Endometrial microvascular endothelial cells (primary cell): ENCODE data around the gene MAP7D3. TPM values are rescaled to one million over a fixed set of nuclear protein-coding genes. Genes with fewer than 3 reads are reported as not detected.

Experiments used
- in situ Hi-C: cut with HindIII; loops from 2 replicates; pipeline ENCODE4 v1.10.0; 2017; ENCODE audit warnings: low sequenced_read_pairs, low pct_unique_long_range_greater_than_20kb; ENCODE audit errors: inconsistent ontology term
- total RNA-seq: library from RNA; depleted of rRNA; stranded (reverse); fragments of >200 nt; gene quantifications from one replicate; pipeline ENCODE4 v1.2.3, GENCODE V29; 2015; ENCODE audit errors: inconsistent ontology term

The MAP7D3 gene
- total RNA-seq, 1 donor from 2014 or later: 25.2 TPM

DNA sequence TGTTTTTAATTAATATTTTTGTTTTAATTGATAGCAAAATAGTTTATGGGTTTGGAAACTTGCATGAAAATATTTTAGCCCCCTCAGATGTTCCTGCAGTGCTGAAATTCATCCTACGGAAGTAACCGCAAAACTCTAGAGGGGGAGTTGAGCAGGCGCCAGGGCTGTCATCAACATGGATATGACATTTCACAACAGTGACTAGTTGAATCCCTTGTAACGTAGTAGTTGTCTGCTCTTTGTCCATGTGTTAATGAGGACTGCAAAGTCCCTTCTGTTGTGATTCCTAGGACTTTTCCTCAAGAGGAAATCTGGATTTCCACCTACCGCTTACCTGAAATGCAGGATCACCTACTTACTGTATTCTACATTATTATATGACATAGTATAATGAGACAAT, 40.4 kb downstream of the MAP7D3 start:
- in situ Hi-C loops: loop anchor here (10.0 kb wide), 1 partner anchor 46 kb away; no protein-coding TSS in a partner anchor

DNA sequence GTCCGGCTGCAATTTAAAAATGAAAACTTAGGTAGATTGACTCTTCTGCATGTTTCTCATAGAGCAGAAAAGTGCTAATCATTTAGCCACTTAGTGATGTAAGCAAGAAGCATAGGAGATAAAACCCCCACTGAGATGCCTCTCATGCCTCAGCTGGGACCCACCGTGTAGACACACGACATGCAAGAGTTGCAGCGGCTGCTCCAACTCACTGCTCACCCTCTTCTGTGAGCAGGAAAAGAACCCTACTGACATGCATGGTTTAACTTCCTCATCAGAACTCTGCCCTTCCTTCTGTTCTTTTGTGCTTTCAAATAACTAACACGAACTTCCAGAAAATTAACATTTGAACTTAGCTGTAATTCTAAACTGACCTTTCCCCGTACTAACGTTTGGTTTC, 41.0 kb downstream of the MAP7D3 start:
- in situ Hi-C loops: loop anchor here (10.0 kb wide), 1 partner anchor 45 kb away; no protein-coding TSS in a partner anchor

DNA sequence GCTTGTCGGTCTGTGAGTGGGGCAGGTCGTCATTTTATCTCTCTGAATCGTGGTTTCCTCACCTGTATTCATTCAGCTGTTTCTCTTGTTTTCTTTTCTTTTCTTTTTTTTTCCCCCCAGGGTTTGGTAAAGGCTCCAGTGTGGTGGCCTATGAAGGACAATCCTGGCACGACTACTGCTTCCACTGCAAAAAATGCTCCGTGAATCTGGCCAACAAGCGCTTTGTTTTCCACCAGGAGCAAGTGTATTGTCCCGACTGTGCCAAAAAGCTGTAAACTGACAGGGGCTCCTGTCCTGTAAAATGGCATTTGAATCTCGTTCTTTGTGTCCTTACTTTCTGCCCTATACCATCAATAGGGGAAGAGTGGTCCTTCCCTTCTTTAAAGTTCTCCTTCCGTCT, 41.4 kb downstream of the MAP7D3 start:
- in situ Hi-C loops: loop anchor here (10.0 kb wide), 1 partner anchor 45 kb away; no protein-coding TSS in a partner anchor

DNA sequence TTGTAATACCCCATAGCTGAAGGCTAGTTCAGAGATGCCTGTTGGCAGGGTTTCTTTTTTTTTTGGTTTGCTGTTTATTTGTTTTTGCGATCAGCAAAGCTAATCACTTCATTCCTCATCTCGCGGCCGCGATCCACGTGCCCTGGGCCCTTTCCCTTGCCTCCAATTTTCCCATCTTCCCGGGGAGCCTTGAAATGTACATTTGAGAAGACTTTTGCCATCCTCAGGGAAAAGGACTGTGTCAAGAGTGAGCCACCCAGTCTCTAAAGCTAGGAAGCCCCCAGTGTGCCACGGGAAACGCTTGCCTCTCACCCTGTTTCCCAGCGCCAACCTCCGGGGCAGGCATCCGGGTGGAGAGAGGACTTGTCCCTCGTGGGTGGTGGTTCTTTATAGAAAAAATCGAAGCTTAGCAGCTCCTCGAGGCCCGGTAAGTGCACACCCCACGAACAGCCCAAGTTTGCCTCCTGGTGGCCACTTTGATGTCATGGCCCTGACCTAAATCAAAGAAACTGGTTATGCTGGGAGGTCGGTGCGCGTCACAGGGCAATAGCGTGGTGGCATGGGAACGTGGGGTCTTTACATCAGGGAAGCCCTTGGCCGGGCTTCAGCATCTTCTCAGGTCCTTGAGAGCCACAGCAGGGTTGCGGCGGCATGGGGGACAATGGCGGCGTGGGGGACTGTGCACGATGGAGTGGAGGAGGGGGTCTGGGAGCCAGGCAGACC, 42.0 kb downstream of the MAP7D3 start:
- in situ Hi-C loops: no loop called here

DNA sequence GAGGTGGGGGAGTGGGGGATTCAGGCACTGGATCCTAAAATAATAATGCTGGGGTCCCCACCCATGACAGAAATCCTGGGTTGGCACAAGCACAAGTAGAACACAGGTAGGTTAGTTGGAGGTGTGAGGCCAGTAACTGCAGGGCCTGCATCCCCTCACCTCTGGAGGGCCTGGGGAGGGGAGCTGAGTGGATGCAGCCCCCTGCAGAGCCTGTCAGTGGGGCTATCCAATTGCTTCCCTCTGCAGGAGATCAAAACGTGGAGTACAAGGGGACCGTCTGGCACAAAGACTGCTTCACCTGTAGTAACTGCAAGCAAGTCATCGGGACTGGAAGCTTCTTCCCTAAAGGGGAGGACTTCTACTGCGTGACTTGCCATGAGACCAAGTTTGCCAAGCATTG, 43.7 kb downstream of the MAP7D3 start:
- in situ Hi-C loops: no loop called here

DNA sequence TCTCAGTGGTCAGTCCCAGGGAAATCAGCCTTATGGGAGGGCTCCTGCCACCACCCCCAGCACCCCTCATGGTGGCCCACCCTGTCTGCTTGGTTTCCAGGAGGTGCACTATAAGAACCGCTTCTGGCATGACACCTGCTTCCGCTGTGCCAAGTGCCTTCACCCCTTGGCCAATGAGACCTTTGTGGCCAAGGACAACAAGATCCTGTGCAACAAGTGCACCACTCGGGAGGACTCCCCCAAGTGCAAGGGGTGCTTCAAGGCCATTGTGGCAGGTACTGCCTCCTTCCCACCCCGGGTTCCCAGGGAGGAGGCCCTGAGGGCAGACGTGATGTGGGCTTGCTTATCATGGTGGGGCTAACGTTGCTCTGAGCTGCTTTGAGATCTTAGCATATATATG, 44.3 kb downstream of the MAP7D3 start:
- in situ Hi-C loops: no loop called here

DNA sequence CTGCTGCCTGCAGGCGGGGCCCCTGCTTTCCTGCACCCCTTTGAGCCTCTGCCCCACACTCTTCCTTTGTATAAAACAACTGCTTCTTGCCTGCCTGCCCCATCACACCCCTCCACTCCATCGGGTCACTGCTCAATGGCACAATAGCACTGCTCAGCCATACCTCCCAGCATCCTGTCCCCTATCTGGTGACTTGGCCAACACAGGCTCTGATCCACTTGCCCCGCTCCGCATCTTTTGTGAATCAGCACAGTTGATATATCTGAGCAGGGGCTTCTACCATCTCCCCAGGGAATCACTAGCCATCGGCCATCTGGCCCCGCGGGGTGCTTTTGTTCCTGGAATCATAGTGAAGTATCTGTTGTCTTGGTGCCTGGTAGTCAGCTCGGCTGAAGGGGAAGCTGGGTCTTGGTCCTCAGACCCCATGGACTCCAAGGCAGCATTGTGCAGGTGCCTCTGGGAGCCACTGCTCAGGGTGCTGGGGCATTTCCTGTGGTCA, 45.3 kb downstream of the MAP7D3 start:
- in situ Hi-C loops: no loop called here

DNA sequence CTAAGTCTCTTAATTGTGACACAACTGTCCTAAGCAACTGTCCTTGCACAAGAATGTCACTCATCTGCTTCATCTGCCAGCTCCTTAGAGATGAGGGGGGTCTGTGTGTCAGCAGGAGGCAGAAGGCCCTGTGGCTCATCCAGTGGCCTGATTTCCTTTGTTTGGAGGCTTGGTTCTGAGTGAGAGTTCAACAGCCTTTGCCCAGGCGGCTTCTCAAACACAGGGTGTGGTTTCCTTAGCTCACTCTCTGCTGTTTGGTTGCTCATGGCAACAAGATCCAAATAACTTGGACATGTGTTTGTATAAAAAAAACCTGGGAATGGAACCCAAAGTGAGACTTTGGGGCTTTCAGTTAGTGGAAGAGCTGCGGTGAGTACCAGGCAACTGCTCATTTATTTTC, 46.6 kb downstream of the MAP7D3 start:
- in situ Hi-C loops: no loop called here

DNA sequence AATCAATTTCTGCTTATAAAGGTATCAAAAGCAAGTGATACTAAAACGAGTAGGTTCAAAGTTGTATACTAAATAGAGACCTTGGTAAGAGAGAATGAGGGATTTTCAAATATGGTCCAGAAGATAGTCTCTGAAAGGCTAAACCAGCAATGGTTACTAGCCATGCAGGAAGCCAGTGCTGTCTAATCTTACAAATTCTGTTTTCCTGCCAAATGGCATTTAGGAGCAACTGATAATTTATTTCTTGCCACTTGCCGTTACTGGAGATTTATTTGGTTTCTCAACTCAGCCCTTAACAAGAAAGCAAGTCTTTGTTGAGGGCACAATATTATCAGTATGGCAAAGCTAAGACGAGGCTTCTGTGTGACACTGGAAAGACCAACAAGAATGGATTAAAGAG, 47.2 kb downstream of the MAP7D3 start:
- in situ Hi-C loops: no loop called here

DNA sequence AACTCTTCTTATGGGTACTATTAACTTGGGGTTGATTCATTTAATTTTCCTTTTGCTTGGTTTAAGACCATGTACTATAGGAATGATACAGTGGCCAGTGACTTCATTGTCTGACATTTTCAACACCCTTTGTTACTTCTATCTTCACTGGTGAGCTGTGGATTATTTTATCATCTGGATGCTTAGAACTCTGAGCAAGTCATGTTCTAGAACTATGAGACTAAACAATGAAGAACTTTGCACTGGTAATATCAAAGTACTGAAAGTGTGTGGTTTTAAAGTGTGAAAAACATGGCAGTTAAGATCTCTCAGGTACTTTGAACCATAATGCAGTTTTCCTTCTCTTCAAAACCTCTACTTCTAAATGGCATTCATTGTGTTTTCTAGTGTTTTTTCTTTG, 47.8 kb downstream of the MAP7D3 start:
- in situ Hi-C loops: no loop called here

DNA sequence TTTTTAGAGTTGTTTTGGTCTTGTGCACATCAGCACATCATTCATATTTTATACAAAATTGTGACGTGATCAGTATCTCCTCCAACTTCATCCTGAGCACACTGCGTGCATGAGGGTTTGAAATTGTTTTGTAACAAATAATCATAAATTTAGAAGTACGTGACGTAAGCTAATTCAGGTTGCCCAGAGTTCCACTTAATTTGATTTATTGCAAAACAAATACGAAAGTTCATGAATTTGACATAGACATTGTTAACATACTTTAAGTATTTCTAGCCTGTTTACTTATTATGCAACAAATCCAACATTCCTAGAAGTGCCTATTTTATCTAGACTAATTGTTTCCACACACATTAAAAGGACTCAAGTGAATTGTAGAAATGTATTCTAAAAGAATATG, 48.3 kb downstream of the MAP7D3 start:
- in situ Hi-C loops: no loop called here

DNA sequence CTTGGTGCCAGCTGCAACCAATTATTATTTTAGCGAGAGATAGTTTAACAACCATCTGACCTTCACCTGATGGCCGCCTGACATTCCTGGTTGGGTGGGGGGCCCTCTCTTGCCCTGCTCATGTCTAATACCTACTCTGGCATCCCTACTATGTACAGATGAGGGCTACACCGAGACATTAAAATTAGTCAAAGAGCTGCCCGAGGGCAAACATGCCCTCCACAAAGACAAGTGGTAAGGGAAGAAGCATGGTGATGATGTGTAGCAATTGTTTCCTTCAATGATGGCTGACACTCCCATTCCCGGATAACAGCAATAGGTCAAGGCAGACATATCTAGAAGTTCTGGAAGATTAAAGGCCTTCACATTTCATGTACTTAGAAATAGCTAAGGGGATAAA, 49.6 kb downstream of the MAP7D3 start:
- in situ Hi-C loops: no loop called here

DNA sequence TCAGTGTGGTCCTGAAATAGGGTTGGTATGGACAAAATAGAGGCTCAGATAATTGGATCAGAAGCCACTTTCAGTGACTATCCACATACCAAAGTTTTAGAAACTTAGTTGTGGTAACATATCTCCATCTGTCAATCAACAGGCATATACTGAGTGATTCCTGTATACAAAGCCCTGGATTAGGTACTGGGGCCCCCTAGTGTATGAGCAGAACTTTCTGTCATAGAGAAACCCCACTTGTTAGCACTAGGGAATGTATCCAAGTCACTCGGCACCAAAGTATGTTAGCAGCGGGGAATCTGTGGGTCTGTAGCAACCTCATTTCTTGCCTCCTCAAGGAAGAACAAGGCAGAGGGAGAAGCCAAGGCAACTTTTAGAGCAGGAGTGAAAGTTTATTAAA, 50.7 kb downstream of the MAP7D3 start:
- in situ Hi-C loops: no loop called here

DNA sequence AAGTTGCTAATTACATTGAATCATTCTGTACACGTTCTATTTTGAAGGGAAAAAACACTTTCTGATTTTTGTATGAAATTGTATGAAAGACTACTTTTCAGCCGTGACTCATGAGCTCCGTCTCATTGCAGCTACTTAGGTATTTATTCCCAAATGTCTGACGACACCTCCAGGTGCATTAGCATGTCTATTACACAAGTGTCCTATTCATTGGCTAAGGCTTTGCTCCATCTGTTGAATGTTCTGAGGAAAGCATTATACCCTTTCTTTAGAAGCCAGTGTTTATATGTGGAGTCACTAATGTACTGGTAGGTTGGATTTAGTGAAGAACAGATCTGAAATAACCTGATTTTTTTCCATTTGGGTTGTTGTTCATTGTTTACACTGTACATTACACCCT, 51.8 kb downstream of the MAP7D3 start:
- in situ Hi-C loops: no loop called here

DNA sequence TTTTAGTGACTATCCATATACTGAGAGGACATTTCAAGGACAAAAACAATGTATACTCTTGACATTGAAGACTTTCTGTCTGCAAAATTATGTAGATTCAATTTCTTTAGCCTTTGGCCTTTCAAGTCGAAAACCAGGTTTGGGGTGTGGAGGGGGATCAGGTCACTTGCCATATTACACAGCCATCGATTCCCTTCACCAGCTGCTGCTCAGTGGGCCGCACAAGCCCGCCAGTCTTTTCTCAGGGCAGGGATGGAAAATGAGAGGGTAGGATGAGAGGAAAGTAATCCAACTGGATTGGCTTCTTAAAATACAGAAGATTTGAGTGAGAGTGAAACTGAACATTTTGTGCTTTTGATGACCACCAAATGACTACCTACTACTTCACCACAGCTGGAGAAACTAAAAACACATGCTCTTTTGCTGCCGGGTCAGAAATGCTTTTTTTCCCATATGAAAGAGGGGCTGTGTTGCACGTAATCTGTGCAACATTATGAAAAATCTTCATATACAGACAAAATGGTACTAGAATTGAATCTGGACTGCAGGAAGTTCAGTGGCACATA, 52.4 kb downstream of the MAP7D3 start:
- in situ Hi-C loops: no loop called here

DNA sequence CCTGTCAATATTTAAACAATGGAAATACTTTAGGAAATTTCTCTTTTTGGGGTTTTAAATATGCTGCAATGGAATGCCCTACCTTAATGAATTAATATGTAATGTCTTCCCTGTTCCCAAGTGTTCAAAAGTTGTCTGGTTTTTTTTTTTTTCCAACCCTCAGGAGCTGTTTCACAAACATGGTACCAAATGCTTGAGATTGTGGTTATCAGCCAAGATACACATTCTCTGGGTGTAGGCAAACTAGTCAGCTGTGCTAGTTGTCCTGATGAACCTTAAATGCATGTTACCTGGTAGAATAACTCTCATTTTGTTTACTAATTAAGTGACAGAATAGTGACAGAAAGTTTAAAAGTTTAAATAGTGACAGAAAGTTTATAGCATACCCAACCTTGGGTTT, 53.2 kb downstream of the MAP7D3 start:
- in situ Hi-C loops: no loop called here

DNA sequence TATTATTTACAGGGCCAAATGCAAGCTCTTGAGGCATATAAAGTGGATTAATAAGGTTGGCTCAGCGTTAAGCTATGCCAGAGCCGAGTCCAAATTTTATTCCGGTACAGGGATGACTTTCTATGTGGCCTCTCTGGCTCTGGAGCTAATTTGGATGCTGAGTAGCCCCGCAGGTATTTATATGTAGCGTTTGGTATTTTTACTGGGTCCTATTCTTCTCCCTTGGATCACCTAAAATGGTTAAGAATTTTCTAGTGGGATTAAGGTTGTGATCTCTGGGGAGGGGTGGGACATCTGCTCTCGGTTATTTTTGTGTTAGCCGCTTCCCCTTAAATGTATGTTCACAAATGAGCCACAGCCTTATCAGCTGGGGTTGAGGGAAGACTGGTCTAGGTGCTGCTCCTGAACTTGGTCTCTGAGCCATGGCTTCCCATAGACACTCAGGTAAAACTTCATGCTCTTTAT, 54.5 kb downstream of the MAP7D3 start:
- in situ Hi-C loops: no loop called here

DNA sequence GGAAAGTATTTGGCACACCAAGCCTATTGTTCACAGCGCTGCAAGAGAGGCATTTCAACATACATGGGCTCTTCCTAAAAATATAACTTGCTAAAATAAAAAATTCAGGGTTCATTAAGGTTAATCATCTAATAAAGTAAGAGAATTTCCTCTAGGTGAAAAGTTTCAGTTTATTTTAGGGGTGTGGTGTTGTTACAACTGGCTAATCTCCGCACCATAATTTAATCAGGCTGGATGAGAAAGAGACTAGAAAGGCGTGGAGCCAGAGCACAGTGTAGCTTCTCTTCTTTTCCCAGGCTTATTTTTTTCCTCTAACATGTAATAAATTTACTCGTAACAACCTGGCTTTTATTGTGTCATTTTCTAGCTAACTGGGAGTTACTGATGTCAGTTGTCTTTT, 56.0 kb downstream of the MAP7D3 start:
- in situ Hi-C loops: no loop called here

DNA sequence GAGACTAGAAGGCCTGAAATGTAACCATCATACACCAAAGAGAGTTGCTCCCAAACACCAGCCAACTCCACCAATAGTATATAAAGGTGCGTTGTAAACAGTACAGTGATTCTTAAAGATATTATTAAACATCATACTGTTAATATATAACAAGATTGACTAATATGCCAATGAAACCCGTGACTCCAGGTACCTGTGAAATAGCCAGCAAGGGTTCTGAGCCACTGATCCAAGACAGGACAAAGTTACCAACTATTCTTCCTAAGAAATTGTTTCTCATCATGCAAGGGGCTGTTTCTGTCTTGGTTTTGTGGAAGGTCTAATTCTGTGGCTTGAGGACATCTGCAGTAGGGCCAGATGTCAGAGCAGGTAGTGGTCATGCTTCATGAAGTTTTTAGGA, 56.7 kb downstream of the MAP7D3 start:
- in situ Hi-C loops: no loop called here

DNA sequence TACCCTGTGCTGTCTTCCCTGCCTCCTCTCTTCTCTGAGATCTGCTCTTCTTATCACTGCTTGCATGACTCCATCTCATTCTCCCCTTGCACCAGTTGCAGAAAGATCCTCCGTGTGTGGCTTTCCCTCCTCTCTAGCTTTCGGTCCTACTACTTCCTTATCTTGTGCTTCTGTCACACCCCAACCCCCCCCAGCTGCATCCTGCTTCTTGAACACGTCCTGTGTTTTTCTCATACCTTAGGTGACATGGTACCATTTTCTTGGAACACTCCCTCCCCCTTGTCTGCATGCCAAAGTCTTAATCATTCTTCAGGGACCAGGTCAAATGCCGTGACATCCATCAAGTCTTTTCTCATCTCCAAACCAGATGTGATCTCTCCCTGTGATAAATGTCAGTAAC, 57.4 kb downstream of the MAP7D3 start:
- in situ Hi-C loops: no loop called here
